Retinal pigment epithelial cell (primary cell): Measurements from ENCODE around the gene USP47.
A peak's percentile ranks its signal among the peaks of the same experiment; 100 is the strongest.

Source experiments
- DNase-seq: peaks from one replicate; pipeline ENCODE4 v3.0.0-alpha.2; 2010; ENCODE audit warnings: low read depth
- H3K4me3 ChIP-seq: 2 replicates; pipeline ENCODE4 v1.5.1; 2011; ENCODE audit warnings: mild to moderate bottlenecking, low read length, control low read depth, moderate library complexity
- CTCF ChIP-seq: conservative IDR thresholded peaks from 2 replicates; pipeline ENCODE4 v1.5.1; 2011; ENCODE audit warnings: low read depth, low read length, control low read depth, inconsistent platforms

USP47 gene

DNA sequence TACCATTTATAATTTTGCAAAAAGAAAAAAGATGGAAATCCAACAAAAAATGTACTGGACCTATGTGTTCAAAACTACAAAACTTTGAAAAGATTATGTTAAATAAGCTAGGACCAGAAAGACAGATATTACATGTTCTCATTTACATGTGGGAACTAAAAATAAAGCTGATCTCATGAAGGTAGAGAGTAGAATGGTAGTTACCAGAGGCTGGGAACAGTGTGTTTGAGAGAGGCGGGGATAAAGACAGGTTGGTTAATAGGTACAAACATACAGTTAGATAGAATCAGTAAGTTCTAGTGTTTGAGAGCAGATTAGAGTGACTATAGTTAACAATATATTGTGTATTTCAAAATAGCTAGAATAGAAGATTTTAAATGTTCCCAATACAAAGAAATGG, 71.6 kb downstream of the USP47 start:
- no peak for TF ChIP-seq CTCF
- DNase-seq: no peak
- no peak overlapping the region for H3K4me3 ChIP-seq

DNA sequence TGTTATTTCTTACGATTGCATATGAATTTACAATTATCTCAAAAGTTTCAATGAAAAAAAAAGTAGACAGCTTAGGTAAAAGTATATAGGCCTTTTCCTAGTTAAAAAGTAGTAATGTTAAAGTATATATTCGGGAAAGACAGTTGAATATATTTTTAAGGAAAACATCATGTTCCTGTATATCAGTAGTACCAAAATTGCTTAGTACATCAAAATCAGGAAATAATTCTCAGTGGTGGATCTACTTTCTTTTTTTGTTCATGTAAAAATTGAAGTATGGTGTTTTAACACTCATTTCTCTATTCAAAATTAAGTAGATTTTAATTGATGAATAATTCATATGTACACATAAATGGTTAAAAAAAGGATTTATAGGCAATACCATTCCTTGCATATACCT, 73.9 kb downstream of the USP47 start:
- no peak for TF ChIP-seq CTCF
- H3K4me3 ChIP-seq: no peak overlapping the region
- no peak for DNase-seq

GRCh38 chr11:11916981-11917399, 75.2 kb downstream of the USP47 start:
- peak; percentile 26 for DNase-seq
- no peak for TF ChIP-seq CTCF
- H3K4me3 ChIP-seq: no peak overlapping the region

DNA sequence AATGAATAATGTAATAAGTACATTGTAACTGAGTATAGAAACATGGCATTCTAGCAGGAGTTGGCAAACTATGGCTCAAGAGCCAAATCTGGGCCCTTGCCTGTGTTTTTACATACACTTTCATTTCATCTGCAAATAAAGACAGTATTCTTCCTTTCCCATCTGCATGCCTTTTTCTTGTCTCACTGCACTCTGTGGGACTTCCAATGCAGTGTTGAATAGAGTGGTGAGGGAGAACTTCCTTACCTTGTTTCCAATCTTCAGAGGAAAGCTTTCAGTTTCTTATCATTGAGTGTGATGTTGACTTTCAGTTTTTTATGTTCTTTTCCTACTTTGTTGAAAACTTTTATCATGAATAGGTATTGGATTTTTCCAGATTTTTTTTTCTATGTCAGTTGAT, 82.1 kb downstream of the USP47 start:
- no peak for DNase-seq
- TF ChIP-seq CTCF: no peak
- H3K4me3 ChIP-seq: no peak overlapping the region

DNA sequence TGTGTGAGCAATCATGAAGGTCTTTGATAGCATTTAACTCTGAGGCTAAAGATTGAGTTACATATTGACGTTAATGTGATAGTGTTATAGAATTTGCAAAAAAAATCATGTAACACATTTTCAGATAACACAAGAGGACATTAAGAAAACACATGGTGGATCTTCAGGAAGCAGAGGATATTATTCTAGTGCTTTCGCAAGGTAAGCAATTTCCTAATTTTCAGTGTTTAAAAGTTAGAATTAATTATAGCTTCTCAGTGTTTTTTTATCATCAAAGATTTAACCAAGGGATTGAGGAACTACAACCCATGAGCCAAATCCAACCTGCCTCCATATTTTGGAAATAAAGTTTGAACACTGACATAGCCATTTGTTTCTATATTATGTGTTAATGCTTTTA, 88.1 kb downstream of the USP47 start:
- DNase-seq: no peak
- no peak for TF ChIP-seq CTCF
- H3K4me3 ChIP-seq: no peak overlapping the region

DNA sequence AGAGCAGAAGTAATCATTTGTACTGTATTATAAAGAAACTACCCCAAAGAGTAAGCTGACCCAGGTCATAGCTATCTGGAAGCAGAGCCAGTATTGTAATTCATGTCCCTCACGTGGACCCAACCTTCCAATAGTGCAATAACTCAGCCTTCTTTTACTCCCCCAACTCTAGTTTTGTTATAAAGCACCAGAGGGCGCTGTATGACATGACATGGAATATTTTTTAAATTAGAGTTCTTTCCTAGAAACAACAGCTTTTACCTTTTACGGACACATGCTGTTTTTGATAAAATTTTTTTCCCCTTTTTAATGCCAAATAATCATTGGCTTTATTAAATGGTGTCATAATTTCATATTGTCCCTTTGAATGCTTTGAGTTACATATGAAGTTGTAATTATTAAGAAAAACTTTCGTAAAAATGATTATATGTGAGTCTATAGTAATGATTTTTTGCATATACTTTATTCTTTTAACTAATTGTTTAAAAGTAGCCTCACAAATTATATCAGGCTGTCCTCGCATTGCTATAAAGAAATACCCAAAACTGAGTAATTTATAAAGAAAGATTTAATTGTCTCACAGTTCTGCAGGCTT, 89.8 kb downstream of the USP47 start:
- no peak overlapping the region for H3K4me3 ChIP-seq
- no peak for DNase-seq
- peak; percentile 67 for TF ChIP-seq CTCF

DNA sequence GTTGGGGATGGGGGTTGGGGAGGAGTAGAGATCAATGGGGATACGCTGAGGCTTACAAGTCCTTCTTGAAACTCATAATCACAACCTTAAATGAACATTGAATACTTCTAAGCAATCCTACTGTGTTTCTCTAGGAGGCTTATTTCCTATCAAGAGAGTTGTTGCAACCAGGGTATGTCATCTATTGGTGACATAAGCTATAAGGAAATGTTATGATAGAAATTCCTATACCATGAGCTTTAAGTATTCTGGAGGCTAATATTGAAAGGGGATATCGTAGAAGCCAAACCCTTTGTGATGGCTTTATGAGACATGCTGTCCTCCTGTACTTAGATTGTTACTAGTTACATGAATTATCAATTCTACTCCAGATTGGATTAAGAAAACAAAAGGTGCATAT, 93.8 kb downstream of the USP47 start:
- no peak for TF ChIP-seq CTCF
- H3K4me3 ChIP-seq: no peak overlapping the region
- DNase-seq: no peak
